Adrenal gland (tissue), 12 donors: ENCODE measurements around the gene PTGER3. TPM values are rescaled to one million over a fixed set of nuclear protein-coding genes. Genes with fewer than 3 reads are reported as not detected.
"Not testable (repeated sequence)": the region's sequence is repeated elsewhere in the genome, so short reads cannot be mapped to it uniquely, and the experiment has no call there.

ENCODE experiments used
- DNase-seq, 7 donors: peaks; one replicate each; pipeline ENCODE4 v3.0.0-alpha.2; 2019 to 2020
- H3K27ac ChIP-seq, 5 donors: fragments of 200-600 bp; sonication (generic) in 4 of 5; 1 replicate in 3 of 5; 2 replicates in 2 of 5; pipeline versions ENCODE4 v1.5.1 to v1.8.0; 2016 to 2020; ENCODE audit warnings: mild to moderate bottlenecking in 1 of 5
- H3K27me3 ChIP-seq: fragments of 200-600 bp; 2 replicates; pipeline ENCODE4 v1.8.0; 2021
- H3K36me3 ChIP-seq, 2 donors: fragments of 200-600 bp; replicated peaks in 1 of 2; 1 replicate in 1 of 2; 2 replicates in 1 of 2; pipeline versions ENCODE4 v1.5.1 to v1.8.0; 2018 to 2022
- H3K4me1 ChIP-seq, 2 donors: fragments of 200-600 bp; replicated peaks in 1 of 2; 1 replicate in 1 of 2; 2 replicates in 1 of 2; pipeline versions ENCODE4 v1.5.1 to v1.8.0; 2018 to 2021
- H3K4me3 ChIP-seq, 4 donors: fragments of 200-600 bp; sonication (generic) in 3 of 4; one replicate each; pipeline ENCODE4 v1.5.1; 2016 to 2018
- H3K9me3 ChIP-seq, 3 donors: fragments of 200-600 bp; sonication (generic) in 1 of 3; replicated peaks in 1 of 3; 1 replicate in 2 of 3; 2 replicates in 1 of 3; pipeline versions ENCODE4 v1.5.1 to v1.8.0; 2016 to 2021
- CTCF ChIP-seq, 6 experiments: fragments of 450-650 bp in 4 of 6; fragments of 200-600 bp in 2 of 6; sonication (generic) in 1 of 6; IDR thresholded peaks; 1 replicate in 5 of 6; 2 replicates in 1 of 6; pipeline versions ENCODE4 v1.5.1 to v1.8.0; 2016 to 2021; ENCODE audit warnings: antibody characterized with exemption in 6 of 6, mild to moderate bottlenecking in 2 of 6, moderate library complexity in 1 of 6
- POLR2A ChIP-seq, 2 donors: fragments of 450-650 bp; IDR thresholded peaks; one replicate each; pipeline ENCODE4 v1.6.1; 2017; ENCODE audit warnings: antibody characterized with exemption in 2 of 2, mild to moderate bottlenecking in 2 of 2, moderate library complexity in 1 of 2
- whole genome bisulfite sequencing, 4 donors: extraction: QIAGEN DNeasy Blood & Tissue Kit in 2 of 4; methylation state at CpG; one replicate each; pipeline versions ENCODE4 v1.1.5 to v1.1.7; 2013 to 2017; 5-methylcytosine and 5-hydroxymethylcytosine counted together
- intact Hi-C, 2 donors: fragments of 100-400 bp; cut with DNase I; formaldehyde crosslinking; loops; one replicate each; pipeline versions ENCODE4 v1.14.1 to v1.15.0; 2022 to 2023
- polyA plus RNA-seq, 3 donors: library from polyadenylated mRNA; stranded (reverse); fragments of 200-250 nt in 2 of 3; fragments of 350-450 nt in 1 of 3; fragmentation: Illumina TruSeq in 1 of 3; extraction: RNeasy Lipid Tissue Mini Kit (QIAGEN cat#74804) in 1 of 3; gene quantifications; one replicate each; pipeline ENCODE4 v1.2.3, GENCODE V29; 2013 to 2014
- total RNA-seq, 9 donors: library from RNA; depleted of rRNA in 4 of 9; stranded (reverse); fragments of >200 nt in 4 of 9; fragments of 120-200 nt in 1 of 9; fragmentation: NEBNext Ultra II Directional in 1 of 9; extraction: Animal tissue kit (Norgen Biotek cat#: 25700) in 1 of 9; gene quantifications; one replicate each; pipeline versions ENCODE4 v1.1.0 to v1.2.4, GENCODE V29; 2013 to 2023
- donor health status: healthy with polysubstance abuse.
- donor health status: Bipolar disorder and iron deficiency.
- donor health status: DM: yes; HTN: yes; CAD: no.
- donor health status: DM: no; HTN: no; CAD: no.
- donor health status: DM: no; HTN: no; CAD: no.
- donor health status: DM: yes; HTN: yes; CAD: no.

The PTGER3 gene
- total and polyA plus RNA-seq, 12 donors = 1.1 to 31.4 (median 10.6) TPM

GRCh38 chr1:70987497-70987896, 60.1 kb downstream of the PTGER3 start:
- intact Hi-C loops = no loop called here
- no peak overlapping the region for H3K27ac ChIP-seq
- H3K4me1 ChIP-seq = no peaks in the 10 kb centered on the region
- no peaks in the 10 kb centered on the region for H3K36me3 ChIP-seq
- no peak for DNase-seq
- no peaks in the 10 kb centered on the region for H3K27me3 ChIP-seq
- H3K9me3 ChIP-seq = no peaks in the 10 kb centered on the region
- no peak overlapping the region for H3K4me3 ChIP-seq
- no peak for TF ChIP-seq POLR2A (IDR thresholded peaks at IDR 0.05)
- no peak for TF ChIP-seq CTCF (IDR thresholded peaks at IDR 0.05)
- 65 to 79% (median 69%) methylated on average over 2 of the region's 2 CpGs for WGBS, 4 donors

GRCh38 chr1:70985776-70986225, 61.8 kb downstream of the PTGER3 start:
- H3K27ac ChIP-seq, DNase-seq, intact Hi-C loops, H3K4me3 ChIP-seq, H3K9me3 ChIP-seq, H3K36me3 ChIP-seq, H3K27me3 ChIP-seq, H3K4me1 ChIP-seq: not testable (repeated sequence)
- WGBS, 4 donors = 86 to 99% (median 87%) methylated on average over 5 of the region's 5 CpGs

- DNase-seq, H3K4me3 ChIP-seq, H3K27ac ChIP-seq, intact Hi-C loops, H3K9me3 ChIP-seq, H3K27me3 ChIP-seq, H3K4me1 ChIP-seq, H3K36me3 ChIP-seq: not testable (repeated sequence)
- 79 to 88% (median 83%) methylated on average over 2 of the region's 2 CpGs for WGBS, 4 donors
Measured at GRCh38 chr1:70985278-70985677, 62.3 kb downstream of the PTGER3 start.

GRCh38 chr1:70980361-70980760, 67.3 kb downstream of the PTGER3 start:
- Histone ChIP-seq H3K4me3 (no peak overlapping the region), H3K27me3 (no peaks in the 10 kb centered on the region), H3K27ac (no peak overlapping the region), H3K9me3 (no peaks in the 10 kb centered on the region), H3K4me1 (peaks cover 0 to 12% of the 10 kb centered on the region in 2 donors), H3K36me3 (no peaks in the 10 kb centered on the region)
- intact Hi-C loops = no loop called here
- WGBS, 4 donors = 33 to 77% (median 62%) methylated on average over 1 of the region's 1 CpG
- DNase-seq = no peak
- TF ChIP-seq CTCF (IDR thresholded peaks at IDR 0.05) (no peak), POLR2A (IDR thresholded peaks at IDR 0.05) (no peak)

GRCh38 chr1:70979881-70980280, 67.7 kb downstream of the PTGER3 start:
- intact Hi-C loops = no loop called here
- Histone ChIP-seq H3K27ac (no peak overlapping the region), H3K27me3 (no peaks in the 10 kb centered on the region), H3K4me1 (peaks cover 0 to 12% of the 10 kb centered on the region in 2 donors), H3K9me3 (no peaks in the 10 kb centered on the region), H3K36me3 (no peaks in the 10 kb centered on the region), H3K4me3 (no peak overlapping the region)
- TF ChIP-seq CTCF (IDR thresholded peaks at IDR 0.05) (no peak), POLR2A (IDR thresholded peaks at IDR 0.05) (no peak)
- no peak for DNase-seq
- 73 to 81% (median 75%) methylated on average over 2 of the region's 2 CpGs for WGBS, 4 donors
